GM18951 (cell line): ENCODE results near the gene MMAA.
"Not testable (repeated sequence)": the region's sequence is repeated elsewhere in the genome, so short reads cannot be mapped to it uniquely, and the experiment has no call there.

Experiments
- POLR2A ChIP-seq: IDR thresholded peaks from 4 replicates; pipeline ENCODE4 v1.6.1; 2011; ENCODE audit warnings: mild to moderate bottlenecking; ENCODE audit not compliant: insufficient read length, insufficient read depth; ENCODE audit errors: extremely low read depth
- in situ Hi-C: fragments of 300-500 bp; cut with MboI; formaldehyde crosslinking; loops from one replicate; pipeline ENCODE4 v1.12.0; 2022; ENCODE audit warnings: low sequenced_read_pairs, mixed read lengths, inconsistent platforms; ENCODE audit not compliant: unreplicated experiment

Gene MMAA

GRCh38 chr4:145660064-145660463 lies 40.9 kb downstream of the MMAA start:
- TF ChIP-seq POLR2A = no peak

GRCh38 chr4:145663194-145663593 lies 44.0 kb downstream of the MMAA start:
- in situ Hi-C loops = no loop called here
- TF ChIP-seq POLR2A = no peak

More at GRCh38 chr4:145660064-145660463, 40.9 kb downstream of the MMAA start:
- in situ Hi-C loops = no loop called here

- in situ Hi-C loops = no loop called here
- no peak for TF ChIP-seq POLR2A
Observed at GRCh38 chr4:145665773-145666172, 46.6 kb downstream of the MMAA start.

- in situ Hi-C loops = no loop called here
- no peak for TF ChIP-seq POLR2A
Observed at GRCh38 chr4:145670422-145670821, 51.2 kb downstream of the MMAA start.

- TF ChIP-seq POLR2A = no peak
- in situ Hi-C loops = no loop called here
Observed at GRCh38 chr4:145679520-145679919, 60.3 kb downstream of the MMAA start.

- in situ Hi-C loops = no loop called here
- TF ChIP-seq POLR2A = no peak
Observed at GRCh38 chr4:145679991-145680455, 60.8 kb downstream of the MMAA start, which contains the start of gene C4orf51. Gene C4orf51 (plus strand): TSS chr4:145680146. CDS start chr4:145680204, 58 bp downstream.

GRCh38 chr4:145680902-145681301 lies 61.7 kb downstream of the MMAA start:
- in situ Hi-C loops = no loop called here
- TF ChIP-seq POLR2A = no peak

GRCh38 chr4:145681518-145681917 lies 62.3 kb downstream of the MMAA start:
- TF ChIP-seq POLR2A = no peak
- in situ Hi-C loops = no loop called here

- in situ Hi-C loops = no loop called here
Observed at GRCh38 chr4:145681956-145682355, 62.8 kb downstream of the MMAA start.

GRCh38 chr4:145686991-145687390 lies 67.8 kb downstream of the MMAA start:
- TF ChIP-seq POLR2A = no peak
- in situ Hi-C loops = no loop called here

More at GRCh38 chr4:145681956-145682355, 62.8 kb downstream of the MMAA start:
- TF ChIP-seq POLR2A = no peak

- no peak for TF ChIP-seq POLR2A
Observed at GRCh38 chr4:145690610-145691009, 71.4 kb downstream of the MMAA start.

GRCh38 chr4:145691416-145691815 lies 72.2 kb downstream of the MMAA start:
- in situ Hi-C loops = not testable (repeated sequence)

More at GRCh38 chr4:145690610-145691009, 71.4 kb downstream of the MMAA start:
- in situ Hi-C loops = no loop called here

GRCh38 chr4:145694929-145695328 lies 75.7 kb downstream of the MMAA start:
- in situ Hi-C loops = no loop called here
- TF ChIP-seq POLR2A = no peak

- in situ Hi-C loops = no loop called here
- TF ChIP-seq POLR2A = no peak
Observed at GRCh38 chr4:145697332-145697731, 78.1 kb downstream of the MMAA start.

GRCh38 chr4:145698507-145698906 lies 79.3 kb downstream of the MMAA start:
- no peak for TF ChIP-seq POLR2A
- in situ Hi-C loops = no loop called here

GRCh38 chr4:145703850-145704497 lies 84.8 kb downstream of the MMAA start:
- TF ChIP-seq POLR2A = no peak
- in situ Hi-C loops = no loop called here
